GOT3 (cell line): ENCODE results near the gene MLPH.

Experiments used
- DNase-seq: peaks from one replicate; lab custom pipeline; 2025; ENCODE audit warnings: mixed read lengths; lab: John Stamatoyannopoulos, UW

Gene MLPH

GRCh38 chr2:237546040-237546875 is 59.2 kb downstream of the MLPH start:
- DNase-seq: no peak

GRCh38 chr2:237546876-237547395 is 59.9 kb downstream of the MLPH start:
- DNase-seq: no peak

GRCh38 chr2:237547841-237548416 is 60.9 kb downstream of the MLPH start:
- DNase-seq: no peak

- DNase-seq: no peak
Measured at GRCh38 chr2:237549216-237549615, 62.2 kb downstream of the MLPH start.

- no peak for DNase-seq
Measured at GRCh38 chr2:237549643-237550415, 62.8 kb downstream of the MLPH start.

- DNase-seq: no peak
Measured at GRCh38 chr2:237551071-237551574, 64.1 kb downstream of the MLPH start.

- no peak for DNase-seq
Measured at GRCh38 chr2:237552908-237553307, 65.9 kb downstream of the MLPH start.

GRCh38 chr2:237553948-237554347 is 66.9 kb downstream of the MLPH start:
- DNase-seq: no peak

- DNase-seq: no peak
Measured at GRCh38 chr2:237555560-237555959, 68.5 kb downstream of the MLPH start.

- DNase-seq: no peak
Measured at GRCh38 chr2:237556773-237557632, 70.0 kb downstream of the MLPH start.

GRCh38 chr2:237557633-237558015 is 70.6 kb downstream of the MLPH start:
- no peak for DNase-seq

- DNase-seq: no peak
Measured at GRCh38 chr2:237558961-237559641, 72.0 kb downstream of the MLPH start.

- DNase-seq: no peak
Measured at GRCh38 chr2:237561221-237561620, 74.2 kb downstream of the MLPH start.

GRCh38 chr2:237563816-237564215 is 76.8 kb downstream of the MLPH start:
- no peak for DNase-seq

GRCh38 chr2:237564526-237565131 is 77.6 kb downstream of the MLPH start:
- no peak for DNase-seq

GRCh38 chr2:237565974-237566373 is 78.9 kb downstream of the MLPH start:
- DNase-seq: no peak

- DNase-seq: no peak
Measured at GRCh38 chr2:237566401-237567235, 79.6 kb downstream of the MLPH start, which contains the start of gene PRLH. Gene PRLH (plus strand): TSS chr2:237566574. CDS start chr2:237566574, 0 bp downstream.

GRCh38 chr2:237567276-237568029 is 80.4 kb downstream of the MLPH start:
- DNase-seq: no peak
